PC-9 (cell line): Measurements from ENCODE around the gene NLRX1. TPM values are rescaled to one million over a fixed set of nuclear protein-coding genes. Genes with fewer than 3 reads are reported as not detected.

ENCODE experiments used
- Bru-seq: library from RNA; stranded (reverse); fragments of 400-500 nt; gene quantifications from one replicate; lab custom pipeline; 2021; lab: Mats Ljungman, UMichigan
- BruChase-seq, 2 experiments: library from RNA; stranded (reverse); fragments of 400-500 nt; gene quantifications; one replicate each; lab custom pipeline; 2021; lab: Mats Ljungman, UMichigan
- BruUV-seq: library from RNA; stranded (reverse); fragments of 400-500 nt; replicated peaks from 2 replicates; lab custom pipeline; 2021; lab: Mats Ljungman, UMichigan
- CTCF ChIA-PET: fragments of 300-600 bp; sonication (Branson Sonifier 250); formaldehyde crosslinking; loops from one replicate; lab custom pipeline; 2022; ENCODE audit warnings: antibody characterized with exemption; lab: Charles Lee
- POLR2A ChIA-PET: fragments of 300-600 bp; sonication (Branson Sonifier 250); formaldehyde crosslinking; loops from one replicate; lab custom pipeline; 2022; ENCODE audit warnings: antibody characterized with exemption; ENCODE audit not compliant: unreplicated experiment; lab: Charles Lee
- DNase-seq, 2 experiments: peaks; one replicate each; pipeline versions ENCODE4 v3.0.0 to v3.0.0-alpha.2; 2015 to 2022; ENCODE audit warnings: mixed read lengths in 1 of 2
- H2AFZ ChIP-seq: fragments of 200-600 bp; sonication (generic); 2 replicates; pipeline ENCODE4 v1.8.1; 2017; ENCODE audit warnings: antibody characterized with exemption
- H3F3A ChIP-seq: fragments of 200-600 bp; sonication (generic); 2 replicates; pipeline ENCODE4 v1.8.1; 2017; ENCODE audit warnings: antibody characterized with exemption, mild to moderate bottlenecking, low read depth; ENCODE audit not compliant: insufficient read depth
- H3K27ac ChIP-seq: fragments of 200-600 bp; sonication (generic); 2 replicates; pipeline ENCODE4 v1.6.1; 2016; ENCODE audit warnings: mixed run types
- H3K27me3 ChIP-seq: fragments of 200-600 bp; sonication (generic); 2 replicates; pipeline ENCODE4 v1.6.1; 2016; ENCODE audit warnings: low read depth, mixed run types; ENCODE audit not compliant: insufficient read depth
- H3K36me3 ChIP-seq: fragments of 200-600 bp; sonication (generic); 2 replicates; pipeline ENCODE4 v1.6.1; 2016; ENCODE audit warnings: low read depth, mixed run types
- H3K4me1 ChIP-seq: fragments of 200-600 bp; sonication (generic); replicated peaks from 2 replicates; pipeline ENCODE4 v1.6.1; 2016; ENCODE audit warnings: mixed run types; ENCODE audit not compliant: insufficient read depth
- H3K4me2 ChIP-seq: fragments of 200-600 bp; sonication (generic); 2 replicates; pipeline ENCODE4 v1.6.1; 2017; ENCODE audit warnings: mixed run types
- H3K4me3 ChIP-seq: fragments of 200-600 bp; sonication (generic); 2 replicates; pipeline ENCODE4 v1.6.1; 2016; ENCODE audit warnings: mixed run types
- H3K79me2 ChIP-seq: fragments of 200-600 bp; sonication (generic); 2 replicates; pipeline ENCODE4 v1.6.1; 2017; ENCODE audit warnings: low read depth, mixed run types
- H3K9me2 ChIP-seq: fragments of 200-600 bp; sonication (generic); 2 replicates; pipeline ENCODE4 v1.8.1; 2017; ENCODE audit warnings: mild to moderate bottlenecking; ENCODE audit not compliant: insufficient read depth
- H3K9me3 ChIP-seq: fragments of 200-600 bp; sonication (generic); 2 replicates; pipeline ENCODE4 v1.8.1; 2016; ENCODE audit warnings: low read depth; ENCODE audit not compliant: insufficient read depth
- H4K20me1 ChIP-seq: fragments of 200-600 bp; sonication (generic); 2 replicates; pipeline ENCODE4 v1.8.1; 2017; ENCODE audit not compliant: insufficient read depth
- CTCF ChIP-seq: fragments of 200-600 bp; sonication (generic); conservative IDR thresholded peaks from 2 replicates; pipeline ENCODE4 v1.6.1; 2017; ENCODE audit warnings: mixed run types, antibody characterized with exemption, mild to moderate bottlenecking, moderate library complexity
- EZH2 ChIP-seq: fragments of 200-600 bp; sonication (generic); IDR thresholded peaks from 2 replicates; pipeline ENCODE4 v1.8.0; 2017; ENCODE audit warnings: antibody characterized with exemption, low read depth
- intact Hi-C: fragments of 100-400 bp; cut with micrococcal nuclease; formaldehyde crosslinking; loops from one replicate; pipeline ENCODE4 v1.10.0; 2022; ENCODE audit not compliant: unreplicated experiment
- long read RNA-seq: library from polyadenylated mRNA; stranded (forward); transcript quantifications from one replicate; pipeline ENCODE4 v2.0.0, GENCODE V29; 2022
- total RNA-seq: library from RNA; stranded (reverse); gene quantifications from 2 replicates; pipeline ENCODE4 v1.2.3, GENCODE V29; 2021

The NLRX1 gene
- total RNA-seq (18.4 and 22.5 TPM in 2 replicates), Bru-seq, nascent RNA (percentile 57 among the genes with signal in this experiment), BruChase-seq, experiment 1, labeled RNA remaining after a 2-hour chase (percentile 63 among the genes with signal in this experiment), BruChase-seq, experiment 2, labeled RNA remaining after a 6-hour chase (percentile 66 among the genes with signal in this experiment)
- long read RNA-seq, transcript NLRX1-204 (10 exons, 3,716 nt): major isoform, 5 of 42 reads
- long read RNA-seq, partial matches to known transcripts: 6 of 42 reads
- long read RNA-seq, other reads (novel, unspliced or antisense): 29 of 42 reads

DNA sequence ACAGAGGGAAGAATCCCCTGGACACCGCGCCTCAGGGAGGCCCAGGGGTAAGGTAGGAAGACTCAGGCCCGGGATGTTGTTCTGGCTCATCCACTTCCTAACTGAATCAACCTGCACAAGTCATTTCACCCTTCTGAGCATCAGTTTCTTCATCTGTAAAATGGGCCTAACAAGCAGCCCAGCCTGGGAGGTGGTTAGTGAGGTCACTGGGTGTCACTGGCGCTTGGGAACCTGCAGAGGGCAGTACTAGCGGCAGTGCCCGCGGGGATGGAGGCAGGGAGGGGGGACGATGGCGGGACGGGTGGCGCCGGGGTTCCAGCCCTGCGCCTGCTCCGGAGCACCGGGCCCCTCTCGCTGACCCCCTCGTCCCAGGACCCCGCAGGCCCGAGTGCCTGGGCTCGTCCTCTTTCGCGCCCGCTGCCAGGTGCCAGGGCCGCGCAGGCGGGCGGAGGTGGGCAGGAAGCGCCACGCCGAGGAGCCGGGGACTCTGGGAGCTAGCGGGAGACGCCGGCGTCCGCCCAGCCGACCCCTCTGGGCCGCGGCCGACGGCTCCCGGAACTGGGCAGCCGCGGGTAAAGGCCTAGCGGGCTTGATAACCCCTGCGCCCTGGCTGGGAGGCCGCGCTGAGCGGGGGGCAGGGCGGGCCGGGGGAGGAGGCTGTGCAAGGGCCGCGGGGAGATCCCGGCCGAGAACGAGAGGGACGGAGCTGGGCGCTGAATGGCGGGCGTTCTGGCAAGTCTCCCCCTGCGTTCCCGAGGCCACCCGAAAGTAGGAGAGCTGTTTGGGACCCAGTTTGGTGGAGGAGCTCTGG is at the start of gene NLRX1:
Gene NLRX1, plus strand, starts transcription at position 255 of the 811 bp plus-strand sequence. CDS start 2,679 bp downstream, outside the sequence.
- ChIA-PET CTCF (interaction anchor here (0.8 to 0.9 kb wide), 3 partner anchors 27 to 150 kb away, joined by 3 to 4 read pairs (median 3); partner anchors contain the start of gene HMBS), POLR2A (interaction anchor here (0.6 to 1.2 kb wide), 8 partner anchors 12 to 185 kb away, joined by 3 to 10 read pairs (median 4); partner anchors contain the start of genes CBL, DPAGT1, HINFP and HMBS)
- Histone ChIP-seq H3K36me3 (no peaks in the 10 kb centered on the region), H3K4me3 (peak within 1 kb of the TSS; percentile 69), H3F3A (peaks cover 48% of the 10 kb centered on the region), H4K20me1 (no peaks in the 10 kb centered on the region), H3K27me3 (no peaks in the 10 kb centered on the region), H2AFZ (peak within 1 kb of the TSS; percentile 83), H3K27ac (peak within 1 kb of the TSS; percentile 81), H3K9me3 (no peaks in the 10 kb centered on the region), H3K4me1 (peaks cover 33% of the 10 kb centered on the region), H3K9me2 (no peaks in the 10 kb centered on the region), H3K79me2 (no peaks in the 10 kb centered on the region), H3K4me2 (peak within 1 kb of the TSS; percentile 72)
- DNase-seq: peak; percentile 67 to 80
- TF ChIP-seq CTCF (peak; percentile 92), EZH2 (no peak)
- TSS peak; percentile 95 for BruUV-seq
- intact Hi-C loops: loop anchor here (1.0 to 2.0 kb wide), 3 partner anchors 28 to 74 kb away; a partner anchor contains a TSS

DNA sequence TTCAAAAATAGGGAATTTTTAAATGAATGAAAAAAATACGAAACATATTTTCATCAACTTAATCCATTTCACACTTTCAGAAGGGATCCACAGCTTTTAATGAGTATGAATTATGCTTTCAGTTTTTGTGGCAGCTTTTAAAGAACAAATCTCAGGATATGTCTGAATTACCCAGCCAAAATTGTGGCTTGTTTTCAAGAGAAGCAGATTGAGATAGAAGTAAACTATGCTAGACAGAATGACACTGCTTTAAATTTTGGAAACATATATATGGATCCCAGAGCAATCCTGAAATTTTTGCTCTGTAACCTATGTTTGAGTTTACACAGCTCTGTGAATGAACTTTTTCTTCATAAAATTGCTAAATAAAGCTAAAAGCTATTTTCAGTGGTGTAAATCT is 49.6 kb upstream of the NLRX1 start:
- CTCF ChIA-PET: interaction anchor here (0.7 kb wide), 1 partner anchor 206 kb away, joined by 5 read pairs; no protein-coding TSS in a partner anchor

More for the DNA sequence above, 49.6 kb upstream of the NLRX1 start:
- Histone ChIP-seq H2AFZ (no peak overlapping the region), H3K27ac (no peak overlapping the region), H3K4me3 (no peak overlapping the region), H3K9me3 (no peaks in the 10 kb centered on the region), H3K36me3 (peaks cover 5% of the 10 kb centered on the region; the same call in 1 of the 2 replicates), H3K9me2 (no peaks in the 10 kb centered on the region), H3K79me2 (peaks cover 22% of the 10 kb centered on the region), H3F3A (peaks cover 14% of the 10 kb centered on the region; the same call in 1 of the 2 replicates), H4K20me1 (peaks cover 7% of the 10 kb centered on the region; the same call in 1 of the 2 replicates), H3K4me2 (no peak overlapping the region), H3K4me1 (peaks cover 18% of the 10 kb centered on the region), H3K27me3 (no peaks in the 10 kb centered on the region)
- POLR2A ChIA-PET: interaction anchor here (0.6 kb wide), 1 partner anchor 130 kb away, joined by 4 read pairs; no protein-coding TSS in a partner anchor
- no peak for TF ChIP-seq CTCF
- TF ChIP-seq EZH2: no peak
- intact Hi-C loops: no loop called here
- no TSS peak for BruUV-seq
- DNase-seq: no peak
